Left lobe of liver (tissue), 2 donors: ENCODE measurements around the gene RDM1. TPM values are rescaled to one million over a fixed set of nuclear protein-coding genes. Genes with fewer than 3 reads are reported as not detected.
A peak's percentile ranks its signal among the peaks of the same experiment; 100 is the strongest.
"Not testable (repeated sequence)": the region's sequence is repeated elsewhere in the genome, so short reads cannot be mapped to it uniquely, and the experiment has no call there.

Source experiments
- ATAC-seq: fragments of 200-7000 bp; cut with Tn5 transposase; one replicate; pipeline ENCODE4 v1.9.1; 2020; ENCODE audit warnings: mild to moderate bottlenecking, moderate library complexity
- DNase-seq: peaks from one replicate; pipeline ENCODE4 v3.0.0-alpha.2; 2020; ENCODE audit warnings: low spot score
- total RNA-seq: library from RNA; stranded (reverse); gene quantifications from one replicate; pipeline ENCODE4 v1.2.1, GENCODE V29; 2021
- donor health status: DM: no; HTN: no; CAD: no; lungs with moderate emphysema.
- donor health status: DM: no; HTN: yes; CAD: no.

The RDM1 gene
- total RNA-seq, result not detected

GRCh38 chr17:35930211-35931065 is at the start of gene RDM1:
Gene RDM1, minus strand, starts transcription at chr17:35930773. Its CDS starts 46 bp downstream, at chr17:35930727.
- ATAC-seq, result peak; percentile 88
- DNase-seq, result peak; percentile 70

GRCh38 chr17:35978346-35978745 is 47.8 kb upstream of the RDM1 start:
- no peak for ATAC-seq

GRCh38 chr17:35977509-35977908 is 46.9 kb upstream of the RDM1 start:
- no peak for DNase-seq
- no peak for ATAC-seq

More at GRCh38 chr17:35978346-35978745, 47.8 kb upstream of the RDM1 start:
- DNase-seq, result no peak

GRCh38 chr17:35973333-35974260 is 43.0 kb upstream of the RDM1 start:
- DNase-seq (peak; percentile 94), ATAC-seq (peak; percentile 71)

- DNase-seq (no peak), ATAC-seq (no peak)
Measured at GRCh38 chr17:35972945-35973332, 42.4 kb upstream of the RDM1 start.

- ATAC-seq, result no peak
Measured at GRCh38 chr17:35972535-35972934, 42.0 kb upstream of the RDM1 start.

GRCh38 chr17:35972066-35972465 is 41.5 kb upstream of the RDM1 start:
- DNase-seq (no peak), ATAC-seq (no peak)

More at GRCh38 chr17:35972535-35972934, 42.0 kb upstream of the RDM1 start:
- no peak for DNase-seq

GRCh38 chr17:35969558-35970380 is 39.2 kb upstream of the RDM1 start:
- DNase-seq, result peak; percentile 85
- peak; percentile 71 for ATAC-seq

- DNase-seq (peak; percentile 58), ATAC-seq (peak; percentile 5)
Measured at GRCh38 chr17:35968520-35969054, 38.0 kb upstream of the RDM1 start.

GRCh38 chr17:35965272-35965671 is 34.7 kb upstream of the RDM1 start:
- DNase-seq, result no peak
- ATAC-seq, result no peak

- DNase-seq, result no peak
Measured at GRCh38 chr17:35963663-35964062, 33.1 kb upstream of the RDM1 start.

GRCh38 chr17:35953720-35954119 is 23.1 kb upstream of the RDM1 start:
- DNase-seq (no peak), ATAC-seq (no peak)

More at GRCh38 chr17:35963663-35964062, 33.1 kb upstream of the RDM1 start:
- ATAC-seq, result no peak

GRCh38 chr17:35949401-35949800 is 18.8 kb upstream of the RDM1 start:
- ATAC-seq (no peak), DNase-seq (no peak)

GRCh38 chr17:35948092-35948491 is 17.5 kb upstream of the RDM1 start:
- DNase-seq (no peak), ATAC-seq (no peak)

GRCh38 chr17:35947156-35947585 is 16.6 kb upstream of the RDM1 start:
- ATAC-seq (peak; percentile 97), DNase-seq (peak; percentile 62)

GRCh38 chr17:35944151-35944550 is 13.6 kb upstream of the RDM1 start:
- ATAC-seq (no peak), DNase-seq (no peak)

GRCh38 chr17:35943537-35943936 is 13.0 kb upstream of the RDM1 start, which contains the start of gene LYZL6:
Gene LYZL6, minus strand, starts transcription at chr17:35943713. Its CDS starts 4,357 bp downstream, at chr17:35939356.
- ATAC-seq (no peak), DNase-seq (no peak)

- ATAC-seq (no peak), DNase-seq (no peak)
Measured at GRCh38 chr17:35942588-35943186, 12.1 kb upstream of the RDM1 start.

- ATAC-seq, DNase-seq: not testable (repeated sequence)
Measured at GRCh38 chr17:35938492-35938891, 7.9 kb upstream of the RDM1 start.

- no peak for DNase-seq
- ATAC-seq, result peak; percentile 65
Measured at GRCh38 chr17:35936063-35936462, 5.5 kb upstream of the RDM1 start.
